ENCODE data around the gene PSMA6.

- TF ChIP-seq EGR1 (IDR thresholded peaks at IDR 0.05; ENCODE audit: low read depth in 2 of 2) (no peak), CTCF (IDR thresholded peaks at IDR 0.05; ENCODE audit: low read depth, low read length, missing input control) (no peak), RAD21 (IDR thresholded peaks at IDR 0.05) (no peak), FOXA1 (IDR thresholded peaks at IDR 0.05) (no peak), YY1 (IDR thresholded peaks at IDR 0.05) (no peak), TAF1 (conservative IDR thresholded peaks at IDR 0.05) (no peak)
Observed at GRCh38 chr14:35244542-35244941, 47.6 kb upstream of the PSMA6 start.
